Measurements from ENCODE around the gene IGSF9. TPM values are rescaled to one million over a fixed set of nuclear protein-coding genes. Genes with fewer than 3 reads are reported as not detected.

Gene IGSF9
- total RNA-seq, 1 experiment from 2014 or later = 15.6 TPM

- no peaks in the 10 kb centered on the region for H3K9me2 ChIP-seq (replicated peaks; ENCODE audit: low read length)
- no peaks in the 10 kb centered on the region for H3K36me3 ChIP-seq (ENCODE audit: low read depth, low read length)
- H3K9ac ChIP-seq (ENCODE audit: low read length) = no peak overlapping the region
- CTCF ChIA-PET = interaction anchor here (0.6 kb wide), 1 partner anchor 875 kb away, joined by 4 read pairs; no protein-coding TSS in a partner anchor
- POLR2A ChIA-PET (ENCODE audit: unreplicated experiment) = interaction anchor here (0.5 kb wide), 1 partner anchor 15 kb away, joined by 5 read pairs; the partner anchor contains the start of gene TAGLN2
- H3K4me3 ChIP-seq (ENCODE audit: low read length) = no peak overlapping the region
- H3K4me2 ChIP-seq (ENCODE audit: low read length) = no peak overlapping the region
- TF ChIP-seq EZH2phosphoT487 (IDR thresholded peaks at IDR 0.05; ENCODE audit: borderline replicate concordance, low read length) (no peak), EZH2 (IDR thresholded peaks at IDR 0.05; ENCODE audit: low read length, unreplicated experiment) (no peak)
- TF ChIP-seq, protein P1, sequence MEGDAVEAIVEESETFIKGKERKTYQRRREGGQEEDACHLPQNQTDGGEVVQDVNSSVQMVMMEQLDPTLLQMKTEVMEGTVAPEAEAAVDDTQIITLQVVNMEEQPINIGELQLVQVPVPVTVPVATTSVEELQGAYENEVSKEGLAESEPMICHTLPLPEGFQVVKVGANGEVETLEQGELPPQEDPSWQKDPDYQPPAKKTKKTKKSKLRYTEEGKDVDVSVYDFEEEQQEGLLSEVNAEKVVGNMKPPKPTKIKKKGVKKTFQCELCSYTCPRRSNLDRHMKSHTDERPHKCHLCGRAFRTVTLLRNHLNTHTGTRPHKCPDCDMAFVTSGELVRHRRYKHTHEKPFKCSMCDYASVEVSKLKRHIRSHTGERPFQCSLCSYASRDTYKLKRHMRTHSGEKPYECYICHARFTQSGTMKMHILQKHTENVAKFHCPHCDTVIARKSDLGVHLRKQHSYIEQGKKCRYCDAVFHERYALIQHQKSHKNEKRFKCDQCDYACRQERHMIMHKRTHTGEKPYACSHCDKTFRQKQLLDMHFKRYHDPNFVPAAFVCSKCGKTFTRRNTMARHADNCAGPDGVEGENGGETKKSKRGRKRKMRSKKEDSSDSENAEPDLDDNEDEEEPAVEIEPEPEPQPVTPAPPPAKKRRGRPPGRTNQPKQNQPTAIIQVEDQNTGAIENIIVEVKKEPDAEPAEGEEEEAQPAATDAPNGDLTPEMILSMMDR (conservative IDR thresholded peaks at IDR 0.05; ENCODE audit: low read depth, low read length) = no peak
- H3F3A ChIP-seq (ENCODE audit: low read length, unreplicated experiment) = no peaks in the 10 kb centered on the region
- no TSS peak for BruUV-seq (replicated peaks)
- no peak for ATAC-seq
- H3K27ac ChIP-seq (ENCODE audit: low read length) = no peak overlapping the region
- intact Hi-C loops (cut with micrococcal nuclease) = no loop called here
- H3K4me1 ChIP-seq (ENCODE audit: insufficient read depth, low read length) = peaks cover 45% of the 10 kb centered on the region
- H3K79me2 ChIP-seq (ENCODE audit: low read length) = peaks cover 20% of the 10 kb centered on the region
- DNase-seq = no peak
- no peaks in the 10 kb centered on the region for H3K27me3 ChIP-seq (ENCODE audit: low read length)
- H4K20me1 ChIP-seq (ENCODE audit: low read length) = no peaks in the 10 kb centered on the region
- no peak overlapping the region for H2AFZ ChIP-seq (ENCODE audit: low read length)
- no peaks in the 10 kb centered on the region for H3K9me3 ChIP-seq (ENCODE audit: low read length)
Measured at GRCh38 chr1:159940006-159940620, 5.3 kb downstream of the IGSF9 start.

DNA sequence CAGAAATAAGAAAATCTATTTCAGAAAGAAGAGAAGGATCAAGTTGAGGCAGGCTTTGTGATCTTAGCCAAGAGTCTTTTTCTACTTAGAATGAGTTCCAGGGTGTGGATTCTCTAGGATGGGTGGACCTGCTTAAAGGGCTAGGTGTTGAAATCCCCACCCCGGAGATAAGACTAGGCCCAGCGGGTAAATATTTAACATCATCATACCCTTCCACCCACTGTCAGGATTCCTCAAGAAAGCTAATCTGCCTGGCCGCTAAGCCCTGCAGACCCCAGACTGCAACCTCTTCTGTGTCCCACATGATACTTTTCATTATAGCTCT lies 5.8 kb downstream of the IGSF9 start:
- Histone ChIP-seq H2AFZ (ENCODE audit: low read length) (no peak overlapping the region), H3K9me3 (ENCODE audit: low read length) (no peaks in the 10 kb centered on the region), H3K9me2 (replicated peaks; ENCODE audit: low read length) (no peaks in the 10 kb centered on the region), H3F3A (ENCODE audit: low read length, unreplicated experiment) (no peaks in the 10 kb centered on the region), H4K20me1 (ENCODE audit: low read length) (no peaks in the 10 kb centered on the region), H3K9ac (ENCODE audit: low read length) (no peak overlapping the region), H3K36me3 (ENCODE audit: low read depth, low read length) (no peaks in the 10 kb centered on the region), H3K4me2 (ENCODE audit: low read length) (no peak overlapping the region), H3K4me1 (ENCODE audit: insufficient read depth, low read length) (peaks cover 40% of the 10 kb centered on the region), H3K27me3 (ENCODE audit: low read length) (no peaks in the 10 kb centered on the region), H3K4me3 (ENCODE audit: low read length) (no peak overlapping the region), H3K79me2 (ENCODE audit: low read length) (peaks cover 15% of the 10 kb centered on the region), H3K27ac (ENCODE audit: low read length) (no peak overlapping the region)
- POLR2A ChIA-PET (ENCODE audit: unreplicated experiment) = interaction anchor here (0.5 kb wide), 1 partner anchor 14 kb away, joined by 5 read pairs; the partner anchor contains the start of gene TAGLN2
- no peak for TF ChIP-seq EZH2phosphoT487 (IDR thresholded peaks at IDR 0.05; ENCODE audit: borderline replicate concordance, low read length)
- TF ChIP-seq EZH2 (IDR thresholded peaks at IDR 0.05; ENCODE audit: low read length, unreplicated experiment) = no peak
- no TSS peak for BruUV-seq (replicated peaks)
- ATAC-seq (no peak), DNase-seq (no peak)
- intact Hi-C loops (cut with micrococcal nuclease) = loop anchor here (5.0 kb wide), 1 partner anchor 143 kb away; the partner anchor contains the start of gene KCNJ9
- CTCF ChIA-PET = interaction anchor here (3.0 kb wide), 1 partner anchor 67 kb away, joined by 21 read pairs; no protein-coding TSS in a partner anchor

GRCh38 chr1:159938905-159939677 lies 6.3 kb downstream of the IGSF9 start:
- intact Hi-C loops (cut with micrococcal nuclease) = loop anchor here (5.0 kb wide), 1 partner anchor 143 kb away; the partner anchor contains the start of gene KCNJ9
- BruUV-seq (replicated peaks) = no TSS peak
- Histone ChIP-seq H3K4me2 (ENCODE audit: low read length) (no peak overlapping the region), H3K9me2 (replicated peaks; ENCODE audit: low read length) (no peaks in the 10 kb centered on the region), H3K4me1 (ENCODE audit: insufficient read depth, low read length) (peaks cover 34% of the 10 kb centered on the region), H3K36me3 (ENCODE audit: low read depth, low read length) (no peaks in the 10 kb centered on the region), H3K27me3 (ENCODE audit: low read length) (no peaks in the 10 kb centered on the region), H2AFZ (ENCODE audit: low read length) (no peak overlapping the region), H3F3A (ENCODE audit: low read length, unreplicated experiment) (no peaks in the 10 kb centered on the region), H3K9ac (ENCODE audit: low read length) (no peak overlapping the region), H4K20me1 (ENCODE audit: low read length) (no peaks in the 10 kb centered on the region), H3K79me2 (ENCODE audit: low read length) (peaks cover 10% of the 10 kb centered on the region), H3K27ac (ENCODE audit: low read length) (no peak overlapping the region), H3K9me3 (ENCODE audit: low read length) (no peaks in the 10 kb centered on the region), H3K4me3 (ENCODE audit: low read length) (no peak overlapping the region)
- ChIA-PET CTCF (interaction anchor here (0.6 to 3.0 kb wide), 3 partner anchors 46 to 68 kb away, joined by 3 to 21 read pairs (median 3); no protein-coding TSS in a partner anchor), POLR2A (ENCODE audit: unreplicated experiment) (no interaction called here)
- no peak for TF ChIP-seq EZH2 (IDR thresholded peaks at IDR 0.05; ENCODE audit: low read length, unreplicated experiment)
- TF ChIP-seq EZH2phosphoT487 (IDR thresholded peaks at IDR 0.05; ENCODE audit: borderline replicate concordance, low read length) = no peak
- TF ChIP-seq, protein P1 (conservative IDR thresholded peaks at IDR 0.05; ENCODE audit: low read depth, low read length) = no peak
- no peak for DNase-seq
- no peak for ATAC-seq

Data from PC-3 (cell line).